ENCODE results near the gene LYRM4.

GRCh38 chr6:5223309-5223708 lies 37.4 kb downstream of the LYRM4 start:
- no peak for TF ChIP-seq GATA2 (IDR thresholded peaks at IDR 0.05; ENCODE audit: low read depth, low read length)
- no peak for TF ChIP-seq GATA3 (IDR thresholded peaks at IDR 0.05; ENCODE audit: low read depth, low read length)

All from SH-SY5Y (cell line).